Ureter (tissue), 1 donor: ENCODE results near the gene TRIM27. TPM values are rescaled to one million over a fixed set of nuclear protein-coding genes. Genes with fewer than 3 reads are reported as not detected.
"Not testable (repeated sequence)": the region's sequence is repeated elsewhere in the genome, so short reads cannot be mapped to it uniquely, and the experiment has no call there.

Experiments
- DNase-seq: peaks from one replicate; pipeline ENCODE4 v3.0.0-alpha.2; 2020; ENCODE audit warnings: low spot score
- total RNA-seq: library from RNA; stranded (reverse); gene quantifications from one replicate; pipeline ENCODE4 v1.2.4, GENCODE V29; 2023
- donor health status: DM: yes; HTN: yes; CAD: no.

TRIM27 gene
- total RNA-seq, 1 donor from 2014 or later: 85.2 TPM

GRCh38 chr6:28896505-28897368, 27.0 kb downstream of the TRIM27 start:
- DNase-seq: peak; percentile 68

- peak; percentile 96 for DNase-seq
Measured at GRCh38 chr6:28895131-28895812, 28.5 kb downstream of the TRIM27 start.

- DNase-seq: no peak
Measured at GRCh38 chr6:28893172-28893799, 30.5 kb downstream of the TRIM27 start.

- no peak for DNase-seq
Measured at GRCh38 chr6:28892525-28892924, 31.3 kb downstream of the TRIM27 start.

GRCh38 chr6:28887796-28888496, 35.8 kb downstream of the TRIM27 start:
- DNase-seq: no peak

GRCh38 chr6:28886079-28886439, 37.7 kb downstream of the TRIM27 start:
- no peak for DNase-seq

- DNase-seq: no peak
Measured at GRCh38 chr6:28884423-28885131, 39.2 kb downstream of the TRIM27 start.

- peak; percentile 84 for DNase-seq
Measured at GRCh38 chr6:28880894-28881780, 42.6 kb downstream of the TRIM27 start.

- no peak for DNase-seq
Measured at GRCh38 chr6:28880519-28880893, 43.3 kb downstream of the TRIM27 start.

- DNase-seq: no peak
Measured at GRCh38 chr6:28876710-28877109, 47.1 kb downstream of the TRIM27 start.

GRCh38 chr6:28875191-28875747, 48.5 kb downstream of the TRIM27 start:
- DNase-seq: no peak

- DNase-seq: not testable (repeated sequence)
Measured at GRCh38 chr6:28872157-28872817, 51.5 kb downstream of the TRIM27 start.

GRCh38 chr6:28871335-28872156, 52.2 kb downstream of the TRIM27 start:
- no peak for DNase-seq

GRCh38 chr6:28868873-28869272, 54.9 kb downstream of the TRIM27 start:
- no peak for DNase-seq

- DNase-seq: no peak
Measured at GRCh38 chr6:28867086-28867409, 56.7 kb downstream of the TRIM27 start.

- DNase-seq: peak; percentile 76
Measured at GRCh38 chr6:28866205-28867085, 57.3 kb downstream of the TRIM27 start.

- DNase-seq: no peak
Measured at GRCh38 chr6:28865401-28866204, 58.2 kb downstream of the TRIM27 start.
